ENCODE measurements around the gene GPATCH2L. TPM values are rescaled to one million over a fixed set of nuclear protein-coding genes. Genes with fewer than 3 reads are reported as not detected.

Gene GPATCH2L
- total RNA-seq, 1 experiment from 2014 or later: 29.0 TPM

DNA sequence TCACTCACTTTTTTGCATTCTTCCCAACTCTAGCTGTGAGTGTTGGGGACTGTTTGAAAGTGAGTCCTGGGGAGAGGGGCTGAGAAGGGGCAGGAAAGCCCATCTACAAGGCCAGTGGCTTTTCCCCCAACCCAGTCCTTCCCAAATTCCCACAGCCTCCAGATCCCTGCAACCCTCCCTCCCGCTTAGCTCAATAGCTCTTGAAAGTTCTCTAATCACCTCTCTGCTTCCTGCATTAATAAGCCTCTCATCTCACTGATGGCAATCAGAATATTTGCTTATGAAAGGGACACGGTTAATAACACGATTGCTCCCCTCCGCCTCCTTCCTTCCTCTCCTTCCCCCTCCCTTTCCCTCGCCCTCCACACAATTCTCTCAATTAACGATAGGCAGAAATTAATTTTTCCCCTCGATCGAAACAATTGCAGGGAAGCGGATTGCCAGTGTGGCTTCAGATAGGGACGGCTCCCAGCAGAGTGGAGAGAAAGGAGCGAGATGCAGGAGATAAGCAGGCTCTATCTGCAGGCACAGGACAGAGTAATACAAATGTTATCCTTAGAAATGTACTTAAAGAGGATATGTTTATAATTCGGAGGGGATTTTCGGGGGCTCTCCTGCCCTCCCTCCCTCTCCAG lies 15.1 kb upstream of the GPATCH2L start:
- DNase-seq (ENCODE audit: low read depth): no peak

DNA sequence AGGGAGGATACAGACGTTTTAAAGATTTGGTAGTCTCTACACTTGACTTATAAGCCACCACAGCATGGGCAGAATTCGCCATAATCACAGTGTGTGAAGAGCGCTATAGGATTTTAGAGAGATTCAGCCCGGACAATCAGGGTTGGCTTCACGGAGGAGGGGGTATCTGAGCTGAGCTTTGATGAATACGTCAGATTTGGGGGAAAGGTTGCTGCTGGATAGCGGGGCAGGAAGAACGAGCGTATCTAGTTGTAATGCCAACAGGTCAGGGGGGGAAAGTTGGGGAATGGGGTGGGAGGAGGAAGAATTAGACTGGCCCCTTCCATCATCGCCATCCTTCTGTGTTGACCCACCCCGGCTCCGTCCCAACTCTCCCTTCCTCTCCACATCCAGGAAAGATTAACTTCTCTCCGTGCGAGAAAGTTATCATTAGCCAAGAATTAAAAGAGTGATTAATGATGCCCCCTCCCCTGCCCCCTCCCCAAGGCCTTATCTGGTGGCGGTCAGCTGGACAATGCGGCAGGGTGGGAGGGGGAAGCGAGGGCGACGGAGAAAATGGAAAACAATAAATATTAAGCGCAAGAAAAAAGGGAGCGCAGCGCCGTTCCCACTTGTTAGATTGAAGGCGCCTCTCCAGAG lies 13.5 kb upstream of the GPATCH2L start:
- no peak for DNase-seq (ENCODE audit: low read depth)

DNA sequence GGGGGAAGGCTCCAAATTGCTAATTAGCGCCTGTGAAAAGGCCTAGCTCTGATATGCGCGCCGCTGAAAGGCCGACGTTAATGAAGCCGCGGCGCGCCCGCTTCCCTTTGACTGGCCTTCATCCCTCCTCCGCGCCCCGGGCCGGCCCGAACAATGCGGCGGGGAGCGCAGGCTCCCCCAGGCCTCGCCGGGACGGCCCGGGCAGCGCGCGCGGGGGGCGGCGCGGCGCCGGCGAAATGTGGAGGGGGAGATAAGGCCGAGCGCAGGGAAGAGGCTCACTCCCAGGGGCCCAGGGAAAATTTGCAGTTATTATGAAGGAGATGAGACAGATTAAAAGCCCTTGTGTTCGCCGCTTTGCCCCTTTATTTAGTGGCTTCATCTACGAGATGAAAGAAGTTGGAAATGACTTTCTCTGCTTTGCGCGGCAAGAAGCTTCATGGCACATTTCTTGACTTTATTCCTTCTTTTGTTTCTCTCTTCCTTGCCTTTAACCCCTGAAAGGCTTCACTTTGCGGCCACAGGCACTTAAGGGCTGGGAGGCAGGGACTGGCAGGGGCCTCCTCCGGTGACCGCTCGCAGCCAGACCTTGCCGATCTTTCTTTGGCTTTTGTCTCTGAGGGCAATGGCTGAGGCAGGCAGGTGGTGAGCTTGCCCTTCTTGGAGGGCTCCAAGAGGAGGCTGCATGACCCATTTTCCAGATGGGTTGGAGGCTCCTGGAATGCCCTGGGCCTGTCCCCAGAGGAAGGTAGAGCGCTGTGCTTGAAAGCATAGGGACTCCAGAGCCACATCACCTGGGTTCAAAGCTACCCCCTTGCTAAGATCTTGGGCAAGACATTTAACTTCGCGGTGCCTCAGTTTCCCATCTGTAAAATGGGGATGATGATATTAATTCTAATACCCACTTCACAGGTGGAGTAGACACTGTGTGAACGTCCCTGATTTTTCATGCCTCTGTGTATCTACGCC lies 12.7 kb upstream of the GPATCH2L start:
- no peak for DNase-seq (ENCODE audit: low read depth)

DNA sequence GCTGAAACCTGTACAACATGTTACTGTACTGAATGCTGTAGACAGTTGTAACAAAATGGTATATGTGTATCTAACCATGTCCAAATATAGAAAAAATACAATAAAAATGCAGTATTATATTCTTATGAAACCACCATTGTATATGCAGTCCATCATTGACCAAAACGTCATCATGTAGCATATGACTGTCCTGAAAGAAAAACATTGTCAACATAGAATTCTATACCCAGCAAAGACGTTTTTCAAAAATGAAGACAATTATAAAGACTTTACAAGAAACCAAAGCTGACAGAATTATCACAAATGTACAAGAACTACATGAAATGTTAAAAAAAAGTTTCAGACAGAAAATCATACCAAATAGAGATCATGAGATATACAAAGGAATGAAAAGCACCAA lies 8.1 kb upstream of the GPATCH2L start:
- DNase-seq (ENCODE audit: low read depth): no peak

DNA sequence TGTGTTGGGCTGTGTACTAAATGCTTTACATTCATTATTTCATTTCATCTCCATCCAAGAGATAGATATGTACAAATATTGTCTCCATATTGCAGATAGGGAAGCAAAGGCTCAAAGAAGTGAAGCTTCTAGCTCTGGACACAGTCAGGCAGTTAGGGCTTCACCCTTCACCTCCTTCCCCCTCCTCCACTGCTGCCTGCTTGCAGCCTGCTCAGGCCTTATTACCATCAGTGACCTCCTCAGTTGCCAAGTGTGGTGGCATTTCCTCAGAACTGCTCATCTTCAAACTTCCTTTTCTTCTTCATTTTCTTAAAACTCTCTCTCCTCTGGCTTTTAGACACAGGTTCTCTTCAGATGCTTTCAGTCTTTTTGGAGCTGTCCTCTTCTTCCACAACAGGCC lies 4.7 kb upstream of the GPATCH2L start:
- no peak for DNase-seq (ENCODE audit: low read depth)

DNA sequence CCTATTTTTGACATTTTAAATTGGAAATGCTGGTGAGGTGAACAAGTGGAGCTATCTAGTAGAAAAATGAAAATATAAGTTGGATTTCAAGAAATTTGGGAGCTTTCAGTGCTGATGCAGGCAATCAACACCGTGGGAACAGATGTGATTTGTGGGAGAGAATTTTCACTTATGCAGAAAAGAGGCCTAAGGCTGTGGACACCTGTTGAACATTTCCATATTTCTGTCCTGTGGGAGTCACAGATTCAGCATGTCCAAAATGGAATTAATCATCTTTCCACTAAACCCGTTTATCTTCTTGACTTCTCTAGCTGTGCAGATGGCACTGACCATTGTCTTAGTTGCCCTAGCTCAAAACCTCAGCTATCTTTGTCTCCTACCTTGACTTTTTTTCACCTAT lies 2.5 kb upstream of the GPATCH2L start:
- DNase-seq (ENCODE audit: low read depth): no peak

DNA sequence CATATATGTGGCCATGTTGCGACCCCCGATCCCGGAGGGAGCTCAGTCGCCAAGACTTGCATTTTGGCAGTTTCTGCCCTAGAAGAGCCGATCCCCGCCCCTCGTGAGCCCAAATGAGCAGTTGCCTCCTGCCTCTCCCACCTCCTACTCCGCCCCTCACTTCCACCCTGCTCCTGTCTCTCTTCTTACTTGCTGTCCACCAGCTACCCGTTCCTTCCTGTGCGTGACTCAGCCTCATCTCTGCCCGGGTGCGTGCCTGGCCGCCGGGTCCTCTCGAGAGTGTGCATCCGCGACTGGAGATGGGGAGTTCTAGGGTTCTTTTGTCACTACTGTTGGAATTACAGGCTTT lies 585 bp downstream of the GPATCH2L start:
- DNase-seq (ENCODE audit: low read depth): peak; percentile 90

DNA sequence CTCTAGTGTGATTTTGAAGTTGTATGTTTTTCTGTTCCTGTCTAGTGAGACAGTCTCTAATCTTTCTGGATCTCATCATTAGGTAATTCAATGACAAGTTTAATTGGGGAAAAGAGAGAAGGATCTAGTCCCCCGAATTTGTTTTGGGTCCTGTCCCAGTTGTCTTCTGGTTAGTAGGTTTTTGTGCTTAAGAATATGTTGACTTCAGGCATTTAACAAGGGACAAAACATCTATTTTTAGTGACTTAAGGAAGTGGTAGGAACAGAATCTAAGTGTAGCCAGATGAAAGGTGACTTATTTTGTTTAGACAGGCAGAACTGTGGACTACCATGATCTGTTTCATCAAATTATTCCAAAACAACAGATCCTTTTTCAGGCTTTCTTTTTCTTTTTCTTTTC lies 2.2 kb downstream of the GPATCH2L start:
- no peak for DNase-seq (ENCODE audit: low read depth)

DNA sequence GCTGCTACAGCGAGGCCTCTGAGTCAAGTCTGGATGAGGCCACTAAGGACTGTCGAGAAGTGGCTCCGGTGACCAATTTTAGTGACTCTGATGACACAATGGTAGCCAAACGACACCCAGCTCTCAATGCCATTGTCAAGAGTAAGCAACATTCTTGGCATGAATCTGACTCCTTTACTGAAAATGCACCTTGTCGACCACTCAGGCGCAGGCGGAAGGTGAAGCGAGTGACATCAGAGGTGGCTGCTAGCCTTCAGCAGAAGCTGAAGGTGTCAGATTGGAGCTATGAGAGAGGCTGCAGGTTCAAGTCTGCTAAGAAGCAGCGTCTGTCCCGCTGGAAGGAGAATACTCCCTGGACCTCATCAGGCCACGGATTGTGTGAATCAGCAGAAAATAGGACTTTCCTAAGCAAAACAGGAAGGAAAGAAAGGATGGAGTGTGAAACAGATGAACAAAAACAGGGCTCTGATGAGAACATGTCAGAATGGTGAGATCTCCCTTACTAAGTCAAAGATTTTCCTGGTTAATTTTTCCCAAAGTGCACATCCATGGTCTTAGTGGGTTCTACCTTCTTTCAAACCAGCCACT lies 2.9 kb downstream of the GPATCH2L start:
- DNase-seq (ENCODE audit: low read depth): no peak

DNA sequence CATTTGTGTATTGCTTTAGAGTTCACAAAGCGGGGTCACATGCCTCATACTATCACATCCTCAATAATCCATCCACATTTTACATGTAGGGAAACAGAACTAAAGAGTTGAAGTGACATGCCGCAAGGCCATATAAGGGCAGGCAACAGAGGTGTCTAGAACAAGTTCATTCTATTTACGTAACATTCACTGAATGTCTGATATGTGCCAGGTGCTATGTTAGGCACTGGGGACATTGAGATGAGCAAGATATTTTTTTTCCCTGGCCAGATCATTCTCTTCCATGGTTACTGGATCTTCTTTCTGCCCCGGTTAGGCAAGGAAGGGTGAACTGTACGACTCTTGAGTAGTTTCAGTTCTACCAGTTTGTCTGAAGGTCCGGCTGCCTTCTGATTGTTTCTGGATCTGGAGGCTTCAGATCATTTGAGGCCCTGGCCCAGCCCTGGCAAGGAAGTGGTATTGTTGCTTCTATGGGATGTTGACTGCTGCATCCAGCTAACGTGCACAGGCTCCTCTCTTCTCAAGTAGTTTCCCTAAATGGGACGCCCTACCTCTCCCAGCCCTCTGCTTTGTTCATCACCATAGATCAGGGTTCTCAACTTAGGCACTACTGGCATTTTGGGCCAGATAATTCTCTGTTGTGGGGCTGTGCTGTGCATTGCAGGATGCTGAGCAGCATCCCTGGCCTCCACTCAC lies 12.1 kb downstream of the GPATCH2L start:
- DNase-seq (ENCODE audit: low read depth): no peak

DNA sequence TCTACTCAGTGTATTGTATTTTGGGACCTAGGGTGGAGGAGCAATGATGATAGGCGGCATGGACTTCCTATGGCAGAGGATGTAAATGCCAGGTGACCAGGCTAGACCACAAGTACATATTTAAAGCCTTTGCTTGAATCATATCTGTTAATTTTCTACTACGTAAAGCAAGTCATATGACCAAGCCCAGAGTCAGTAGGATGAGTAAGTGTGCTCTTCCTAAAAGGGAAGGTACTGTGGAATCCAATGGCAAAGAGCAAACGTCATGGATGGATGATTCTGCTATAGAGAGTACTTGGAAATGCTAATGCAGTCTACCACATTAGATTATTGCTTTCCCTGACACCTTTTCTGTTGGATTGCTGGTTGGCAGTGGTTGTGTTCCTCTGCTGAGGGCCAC lies 16.8 kb downstream of the GPATCH2L start:
- no peak for DNase-seq (ENCODE audit: low read depth)

DNA sequence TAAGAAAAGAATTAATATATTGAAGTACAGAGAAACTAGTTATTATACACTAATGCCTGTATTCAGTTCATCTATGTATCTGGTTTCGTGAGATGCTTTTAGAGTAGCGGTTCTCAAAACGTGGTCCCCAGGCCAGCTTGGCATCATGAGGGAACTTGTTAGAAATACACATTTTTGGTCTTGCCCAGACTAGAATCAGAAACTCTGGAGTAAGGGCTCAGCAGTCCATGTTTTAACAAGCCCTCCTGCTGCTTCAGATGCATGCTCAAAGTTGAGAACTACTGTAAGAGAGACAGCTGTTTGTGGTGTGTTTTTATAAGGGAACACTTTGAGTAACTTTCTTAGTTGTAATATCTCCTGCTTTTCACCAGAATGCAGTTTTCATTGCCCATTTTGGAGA lies 18.1 kb downstream of the GPATCH2L start:
- DNase-seq (ENCODE audit: low read depth): no peak

DNA sequence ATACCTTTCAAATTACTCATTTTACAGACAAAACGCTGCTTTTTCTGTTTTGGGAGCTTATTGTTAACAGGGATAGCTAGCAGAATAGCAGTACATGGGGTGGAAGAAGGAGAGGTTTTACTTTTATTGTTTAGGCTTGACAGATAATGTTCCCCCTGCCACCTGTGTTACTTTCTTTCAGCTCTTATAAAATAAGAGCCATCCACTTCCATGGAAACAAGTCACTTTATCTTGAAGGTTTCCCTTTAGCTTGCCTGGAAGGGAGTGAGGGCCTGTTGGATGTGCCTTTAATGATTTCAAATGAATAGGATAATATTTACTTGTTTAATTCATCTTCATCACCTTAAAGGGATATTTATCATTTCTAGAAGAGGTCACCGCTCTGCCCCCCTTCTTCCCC lies 23.3 kb downstream of the GPATCH2L start:
- no peak for DNase-seq (ENCODE audit: low read depth)

DNA sequence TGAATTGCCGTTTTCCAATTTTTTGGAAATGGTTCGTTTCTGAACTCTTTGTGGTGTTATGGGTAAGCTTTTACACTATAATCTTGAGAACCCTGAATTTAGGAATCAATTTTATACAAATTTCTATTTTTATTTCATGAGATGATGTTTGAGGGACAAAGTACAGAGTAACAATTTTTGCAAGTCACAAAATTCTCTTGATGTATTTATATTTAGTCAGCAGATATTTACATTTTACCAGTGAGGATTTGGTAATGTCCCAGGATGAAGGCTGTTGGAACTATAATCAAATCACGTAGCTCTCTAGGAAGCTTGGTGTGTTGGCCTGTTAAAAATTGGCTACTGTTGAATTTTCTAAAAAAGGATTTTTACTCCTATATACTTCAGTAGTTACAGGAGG lies 24.2 kb downstream of the GPATCH2L start:
- DNase-seq (ENCODE audit: low read depth): no peak

DNA sequence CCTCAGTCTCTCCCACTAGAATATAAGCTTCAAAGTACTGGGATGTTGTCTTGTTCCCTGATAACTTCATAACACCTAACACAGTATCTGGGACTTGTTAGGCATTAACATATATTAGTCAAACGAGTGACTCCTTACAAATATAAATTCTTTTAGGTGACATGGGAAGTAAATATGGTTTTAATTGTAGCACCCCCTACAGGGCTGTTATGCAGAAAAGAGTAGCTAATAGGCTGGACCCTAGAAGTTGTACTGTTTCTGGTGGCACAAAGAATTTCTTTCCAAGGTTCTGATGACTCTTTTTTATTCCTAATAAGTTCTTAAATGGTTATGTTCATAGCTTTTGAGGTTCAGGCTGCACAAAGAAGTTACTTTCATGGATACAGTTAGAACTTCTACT lies 29.8 kb downstream of the GPATCH2L start:
- no peak for DNase-seq (ENCODE audit: low read depth)

DNA sequence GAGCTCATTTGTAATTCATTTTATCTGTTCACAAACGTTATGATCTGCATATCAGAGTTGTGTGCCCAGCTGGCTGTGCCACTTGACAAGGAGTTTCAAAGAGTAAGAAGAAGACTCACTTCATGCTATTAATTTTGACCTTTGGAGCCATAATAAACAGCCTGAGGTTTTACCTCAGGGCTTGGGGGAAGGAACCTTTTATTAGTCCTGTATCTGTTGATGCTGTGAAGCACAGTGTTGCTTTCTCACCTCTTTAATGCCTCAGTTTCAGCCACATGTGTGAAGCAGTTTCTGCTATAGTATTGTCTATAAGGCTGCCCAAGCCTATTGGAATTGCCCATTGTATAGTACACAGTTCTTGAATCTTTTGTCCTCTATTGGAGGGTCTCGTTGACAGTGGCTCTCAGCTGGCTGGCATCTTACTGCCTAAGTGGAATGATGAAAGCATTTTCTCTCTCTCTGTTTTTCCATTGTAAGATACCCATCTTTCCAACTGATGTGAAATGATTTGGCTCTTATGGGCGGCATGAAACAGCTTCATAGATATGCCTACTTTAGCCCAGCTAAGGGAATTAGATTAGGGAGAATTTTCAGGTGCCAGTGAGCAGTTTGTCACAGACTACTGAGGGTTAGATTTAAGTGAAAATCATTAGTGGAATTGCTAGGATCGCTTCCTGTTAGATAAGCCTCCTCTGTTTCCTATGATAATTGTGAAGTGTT lies 34.7 kb downstream of the GPATCH2L start:
- DNase-seq (ENCODE audit: low read depth): no peak

DNA sequence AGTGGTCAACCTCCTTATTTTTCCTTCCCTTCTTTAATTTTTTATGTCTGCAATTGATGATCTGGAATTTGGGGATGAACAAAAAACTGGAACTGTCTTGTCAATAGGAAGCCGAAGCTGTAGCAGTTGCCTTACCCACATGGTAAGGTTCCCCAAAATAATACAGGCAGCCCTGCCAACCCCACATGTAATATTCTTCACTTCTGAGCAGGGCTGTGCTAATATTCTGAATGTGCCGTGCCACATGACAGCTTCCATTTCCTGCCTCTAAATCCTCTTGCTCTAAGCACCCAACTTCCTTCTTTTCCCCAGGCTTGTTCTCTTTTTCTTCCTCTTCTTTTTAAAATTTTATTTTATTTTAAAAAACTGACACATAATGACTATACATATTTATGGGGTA lies 39.6 kb downstream of the GPATCH2L start:
- no peak for DNase-seq (ENCODE audit: low read depth)

DNA sequence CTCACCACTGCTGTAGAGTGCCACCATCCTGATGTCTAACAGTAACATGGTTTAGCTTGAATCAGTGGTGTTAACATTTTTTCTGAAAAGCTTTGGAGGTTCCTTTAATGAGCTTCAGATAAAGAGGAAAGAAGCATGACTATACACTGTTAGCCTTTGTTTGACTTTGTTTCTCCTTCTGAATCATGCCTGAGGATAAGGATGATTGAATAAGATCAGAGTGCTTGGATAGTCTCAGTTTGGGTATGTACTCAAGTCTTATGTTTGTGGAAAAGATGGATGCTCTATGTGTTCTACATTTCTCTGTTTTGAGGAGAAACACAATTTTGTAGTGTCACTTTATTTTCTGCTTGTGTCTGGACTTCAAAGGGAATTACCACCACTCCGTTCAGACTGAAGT lies 42.0 kb downstream of the GPATCH2L start:
- no peak for DNase-seq (ENCODE audit: low read depth)

DNA sequence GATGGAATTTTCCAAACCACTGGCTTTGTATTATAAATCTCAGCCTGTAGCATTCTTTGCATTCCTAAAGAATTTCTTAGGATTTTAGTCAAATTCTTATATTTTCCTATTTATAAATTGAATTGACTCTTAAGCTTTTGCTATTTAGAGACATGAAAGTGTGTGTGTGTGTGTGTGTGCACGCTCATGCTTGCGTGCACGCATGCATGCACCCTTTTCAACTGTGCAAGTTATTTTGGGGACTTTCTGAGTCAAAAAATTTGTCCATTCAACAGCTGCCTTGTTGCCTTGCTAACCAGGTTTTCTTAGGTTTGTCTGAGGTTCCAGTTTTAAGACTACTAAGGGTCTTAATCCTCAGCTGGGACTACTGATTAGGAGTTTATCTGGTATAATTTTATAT lies 42.6 kb downstream of the GPATCH2L start:
- DNase-seq (ENCODE audit: low read depth): no peak

DNA sequence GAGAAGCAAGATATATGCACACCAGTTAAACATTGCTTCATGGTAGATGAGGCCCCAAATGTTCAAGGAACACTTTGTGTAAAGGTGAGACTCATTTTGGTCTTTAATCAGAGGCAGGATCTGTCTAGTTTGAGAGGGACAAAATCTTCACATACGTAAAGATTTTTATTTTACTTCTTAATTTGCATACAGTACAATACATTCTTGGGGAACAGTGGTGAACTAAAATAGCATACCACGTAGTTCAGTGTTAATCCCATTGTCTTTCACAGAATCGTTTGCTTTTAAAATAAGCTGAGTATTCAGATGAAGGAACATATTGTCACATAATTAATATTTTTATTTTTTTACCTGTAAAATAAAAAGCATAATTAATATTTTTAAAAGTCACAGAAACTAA lies 43.3 kb downstream of the GPATCH2L start:
- DNase-seq (ENCODE audit: low read depth): no peak

DNA sequence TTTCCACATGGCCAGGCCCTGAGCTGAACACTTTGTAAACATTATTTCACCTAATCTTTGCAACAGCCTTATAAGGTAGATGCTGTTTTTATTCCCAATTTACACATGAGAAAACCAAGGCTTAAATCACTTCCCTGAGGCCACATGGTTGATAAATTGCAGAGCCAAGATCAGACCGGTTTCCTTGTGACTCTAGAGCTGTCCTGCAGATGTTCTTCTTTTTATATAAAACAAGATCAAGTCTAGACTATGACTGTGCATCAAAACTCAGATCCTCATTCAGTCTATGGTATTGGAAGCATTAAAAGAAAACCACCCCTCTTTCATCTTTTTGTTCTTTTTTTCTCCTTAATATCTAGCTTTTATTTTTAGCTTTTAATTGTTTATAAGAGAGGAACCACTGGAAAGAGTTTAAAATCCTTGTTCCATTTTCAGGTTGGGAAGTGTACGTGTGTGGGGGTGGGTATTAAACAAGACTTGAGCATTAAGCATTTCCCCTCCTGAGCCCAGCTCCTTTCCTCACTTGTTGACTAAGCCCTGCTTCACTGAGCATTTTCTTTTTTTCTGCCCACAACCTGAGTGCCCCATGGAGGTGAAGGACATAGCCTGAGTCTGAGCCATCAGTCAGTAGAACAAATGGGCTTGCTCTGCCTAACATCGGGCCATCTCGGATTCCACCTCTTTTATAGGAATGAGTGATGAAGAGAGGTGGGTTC lies 45.4 kb downstream of the GPATCH2L start:
- no peak for DNase-seq (ENCODE audit: low read depth)
